NCI-H345 treated with DMSO at 0.1 percent for 48 hours (cell line): ENCODE results near the gene C4orf51.
"Not testable (repeated sequence)": the region's sequence is repeated elsewhere in the genome, so short reads cannot be mapped to it uniquely, and the experiment has no call there.

Experiments
- DNase-seq: peaks from one replicate; lab custom pipeline; 2025; ENCODE audit not compliant: unreplicated experiment; lab: John Stamatoyannopoulos, UW

The C4orf51 gene

GRCh38 chr4:145679991-145680455, at the start of gene C4orf51:
Gene C4orf51, plus strand, starts transcription at chr4:145680146. Its CDS starts 58 bp downstream, at chr4:145680204.
- DNase-seq: peak; percentile 32

- no peak for DNase-seq
Observed at GRCh38 chr4:145635117-145635516, 44.8 kb upstream of the C4orf51 start.

GRCh38 chr4:145635630-145636029, 44.3 kb upstream of the C4orf51 start:
- DNase-seq: no peak

- DNase-seq: no peak
Observed at GRCh38 chr4:145639186-145639698, 40.7 kb upstream of the C4orf51 start.

- DNase-seq: not testable (repeated sequence)
Observed at GRCh38 chr4:145640236-145640635, 39.7 kb upstream of the C4orf51 start.

GRCh38 chr4:145643295-145643694, 36.7 kb upstream of the C4orf51 start:
- DNase-seq: no peak

GRCh38 chr4:145644699-145645098, 35.2 kb upstream of the C4orf51 start:
- no peak for DNase-seq

- DNase-seq: no peak
Observed at GRCh38 chr4:145656156-145656555, 23.8 kb upstream of the C4orf51 start.

- no peak for DNase-seq
Observed at GRCh38 chr4:145660064-145660463, 19.9 kb upstream of the C4orf51 start.

GRCh38 chr4:145663194-145663593, 16.8 kb upstream of the C4orf51 start:
- no peak for DNase-seq

GRCh38 chr4:145665773-145666172, 14.2 kb upstream of the C4orf51 start:
- no peak for DNase-seq

- DNase-seq: no peak
Observed at GRCh38 chr4:145670422-145670821, 9.5 kb upstream of the C4orf51 start.

GRCh38 chr4:145679520-145679919, 426 bp upstream of the C4orf51 start:
- DNase-seq: peak; percentile 75

- no peak for DNase-seq
Observed at GRCh38 chr4:145680902-145681301, 956 bp downstream of the C4orf51 start.

GRCh38 chr4:145681518-145681917, 1.6 kb downstream of the C4orf51 start:
- no peak for DNase-seq

- DNase-seq: no peak
Observed at GRCh38 chr4:145681956-145682355, 2.0 kb downstream of the C4orf51 start.

- no peak for DNase-seq
Observed at GRCh38 chr4:145686991-145687390, 7.0 kb downstream of the C4orf51 start.

- DNase-seq: no peak
Observed at GRCh38 chr4:145690610-145691009, 10.7 kb downstream of the C4orf51 start.

- not testable (repeated sequence) for DNase-seq
Observed at GRCh38 chr4:145691416-145691815, 11.5 kb downstream of the C4orf51 start.

GRCh38 chr4:145694929-145695328, 15.0 kb downstream of the C4orf51 start:
- no peak for DNase-seq

- no peak for DNase-seq
Observed at GRCh38 chr4:145697332-145697731, 17.4 kb downstream of the C4orf51 start.

GRCh38 chr4:145698507-145698906, 18.6 kb downstream of the C4orf51 start:
- DNase-seq: no peak

- no peak for DNase-seq
Observed at GRCh38 chr4:145703850-145704497, 24.0 kb downstream of the C4orf51 start.
